Pancreas (tissue), 10 donors: ENCODE measurements around the gene GRIN2A. TPM values are rescaled to one million over a fixed set of nuclear protein-coding genes. Genes with fewer than 3 reads are reported as not detected.

Experiments
- ATAC-seq, 4 donors: fragments of 200-7000 bp; cut with Tn5 transposase; one replicate each; pipeline versions ENCODE4 v1.8.0 to v1.9.1; 2020; ENCODE audit warnings: mild to moderate bottlenecking in 4 of 4, moderate library complexity in 4 of 4
- DNase-seq, 6 donors: peaks; one replicate each; pipeline ENCODE4 v3.0.0-alpha.2; 2020
- FAIRE-seq: peaks from 2 replicates; lab custom pipeline; 2012; peaks lifted over from hg19 to GRCh38; lab: Jason Lieb, UNC
- H3K27ac ChIP-seq, 4 donors: fragments of 200-600 bp; sonication (generic); 1 replicate in 3 of 4; 2 replicates in 1 of 4; pipeline versions ENCODE4 v1.5.0 to v1.8.0; 2020
- H3K27me3 ChIP-seq, 4 donors: fragments of 200-600 bp; one replicate each; pipeline ENCODE4 v1.8.0; 2021
- H3K36me3 ChIP-seq, 3 donors: fragments of 200-600 bp; sonication (generic) in 1 of 3; one replicate each; pipeline versions ENCODE4 v1.5.0 to v1.8.0; 2020 to 2021
- H3K4me1 ChIP-seq, 3 donors: fragments of 200-600 bp; one replicate each; pipeline ENCODE4 v1.8.0; 2021
- H3K4me3 ChIP-seq, 4 donors: fragments of 200-600 bp; sonication (generic) in 2 of 4; one replicate each; pipeline versions ENCODE4 v1.5.0 to v1.8.0; 2020 to 2021
- H3K9me3 ChIP-seq, 4 donors: fragments of 200-600 bp; one replicate each; pipeline ENCODE4 v1.8.0; 2021
- CTCF ChIP-seq, 4 donors: fragments of 200-600 bp; sonication (generic) in 3 of 4; IDR thresholded peaks; one replicate each; pipeline versions ENCODE4 v1.5.0 to v1.8.0; 2021; ENCODE audit warnings: antibody characterized with exemption in 4 of 4
- WGBS, 2 donors: extraction: QIAGEN DNeasy Blood & Tissue Kit; methylation state at CpG; one replicate each; pipeline ENCODE4 v1.1.7; 2013; 5-methylcytosine and 5-hydroxymethylcytosine counted together
- intact Hi-C, 3 donors: fragments of 100-400 bp; cut with DNase I; formaldehyde crosslinking; loops; one replicate each; pipeline versions ENCODE4 v1.11.1 to v1.14.2; 2022
- polyA plus RNA-seq, 2 donors: library from polyadenylated mRNA; stranded (reverse); fragments of 200-250 nt; gene quantifications; one replicate each; pipeline ENCODE4 v1.2.3, GENCODE V29; 2013
- total RNA-seq, 6 donors: library from RNA; stranded (reverse); fragmentation: NEBNext Ultra II Directional in 4 of 6; extraction: Animal tissue kit (Norgen Biotek cat#: 25700) in 4 of 6; gene quantifications; one replicate each; pipeline versions ENCODE4 v1.2.1 to v1.2.4, GENCODE V29; 2021 to 2023
- donor health status: healthy with polysubstance abuse.
- donor health status: DM: no; HTN: no; CAD: no; lungs with moderate emphysema.
- donor health status: DM: no; HTN: no; CAD: no.
- donor health status: control.
- donor health status: control.
- donor health status: Bipolar disorder and iron deficiency.
- donor health status: DM: yes; HTN: yes; CAD: no.
- donor health status: DM: no; HTN: no; CAD: no.
- donor health status: DM: no; HTN: no; CAD: no.
- donor health status: DM: yes; HTN: yes; CAD: no.

Gene GRIN2A
- total and polyA plus RNA-seq, 8 donors, result 0.09 to 2.2 (median 0.32) TPM

GRCh38 chr16:9793623-9794022, 388.6 kb downstream of the GRIN2A start:
- intact Hi-C loops, result no loop called here
- Histone ChIP-seq H3K36me3 (no peaks in the 10 kb centered on the region), H3K4me1 (no peaks in the 10 kb centered on the region), H3K27me3 (no peaks in the 10 kb centered on the region), H3K9me3 (no peaks in the 10 kb centered on the region), H3K4me3 (no peak overlapping the region), H3K27ac (no peak overlapping the region)
- no peak for TF ChIP-seq CTCF (IDR thresholded peaks at IDR 0.05)
- no peak for ATAC-seq
- FAIRE-seq, result no peak
- DNase-seq, result no peak
- WGBS, 2 donors, result 60 to 70% methylated on average over 6 of the region's 6 CpGs

GRCh38 chr16:9791556-9791955, 390.7 kb downstream of the GRIN2A start:
- H3K4me3 ChIP-seq, result no peak overlapping the region
- no peak for FAIRE-seq
- no peak for ATAC-seq
- H3K27ac ChIP-seq, result no peak overlapping the region
- no peak for DNase-seq
- WGBS, 2 donors, result 59 to 67% methylated on average over 4 of the region's 4 CpGs
- H3K4me1 ChIP-seq, result no peaks in the 10 kb centered on the region
- H3K27me3 ChIP-seq, result no peaks in the 10 kb centered on the region
- intact Hi-C loops, result no loop called here
- no peaks in the 10 kb centered on the region for H3K9me3 ChIP-seq
- TF ChIP-seq CTCF (IDR thresholded peaks at IDR 0.05), result no peak
- no peaks in the 10 kb centered on the region for H3K36me3 ChIP-seq

- ATAC-seq (no peak), DNase-seq (no peak), FAIRE-seq (no peak)
- H3K27ac ChIP-seq, result no peak overlapping the region
- H3K4me3 ChIP-seq, result no peak overlapping the region
- 74 to 80% methylated on average over 2 of the region's 2 CpGs for WGBS, 2 donors
- intact Hi-C loops, result no loop called here
- TF ChIP-seq CTCF (IDR thresholded peaks at IDR 0.05), result no peak
- no peaks in the 10 kb centered on the region for H3K4me1 ChIP-seq
- H3K36me3 ChIP-seq, result no peaks in the 10 kb centered on the region
- no peaks in the 10 kb centered on the region for H3K27me3 ChIP-seq
- H3K9me3 ChIP-seq, result no peaks in the 10 kb centered on the region
Measured at GRCh38 chr16:9790199-9790598, 392.0 kb downstream of the GRIN2A start.

- Histone ChIP-seq H3K4me3 (no peak overlapping the region), H3K4me1 (no peaks in the 10 kb centered on the region), H3K27ac (no peak overlapping the region), H3K9me3 (no peaks in the 10 kb centered on the region), H3K36me3 (no peaks in the 10 kb centered on the region), H3K27me3 (no peaks in the 10 kb centered on the region)
- WGBS, 2 donors, result 40 to 46% methylated on average over 5 of the region's 5 CpGs
- no peak for TF ChIP-seq CTCF (IDR thresholded peaks at IDR 0.05)
- ATAC-seq, result no peak
- no peak for FAIRE-seq
- intact Hi-C loops, result no loop called here
- DNase-seq, result no peak
Measured at GRCh38 chr16:9787717-9788116, 394.5 kb downstream of the GRIN2A start.

GRCh38 chr16:9780831-9781230, 401.4 kb downstream of the GRIN2A start:
- Histone ChIP-seq H3K36me3 (no peaks in the 10 kb centered on the region), H3K4me3 (no peak overlapping the region), H3K27me3 (no peaks in the 10 kb centered on the region), H3K27ac (no peak overlapping the region), H3K9me3 (no peaks in the 10 kb centered on the region), H3K4me1 (no peaks in the 10 kb centered on the region)
- DNase-seq (no peak), ATAC-seq (no peak), FAIRE-seq (no peak)
- 46 to 61% methylated on average over 4 of the region's 4 CpGs for WGBS, 2 donors
- intact Hi-C loops, result no loop called here
- TF ChIP-seq CTCF (IDR thresholded peaks at IDR 0.05), result no peak
